B cell (primary cell): ENCODE results near the gene HOXB6. TPM values are rescaled to one million over a fixed set of nuclear protein-coding genes. Genes with fewer than 3 reads are reported as not detected.

Source experiments
- ATAC-seq: fragments of 200-7000 bp; cut with Tn5 transposase; one replicate; pipeline ENCODE4 v1.10.0; 2021; ENCODE audit warnings: low read depth, mild to moderate bottlenecking, moderate number of reproducible peaks, moderate library complexity
- CTCF ChIA-PET: fragments of 350-600 bp; sonication (Branson Sonifier 250); formaldehyde crosslinking; loops from one replicate; lab custom pipeline; 2021; ENCODE audit warnings: antibody characterized with exemption, inconsistent platforms; lab: Charles Lee
- POLR2A ChIA-PET: fragments of 350-600 bp; sonication (Branson Sonifier 250); formaldehyde crosslinking; loops from one replicate; lab custom pipeline; 2021; ENCODE audit warnings: antibody characterized with exemption; lab: Charles Lee
- DNase-seq: peaks from one replicate; pipeline ENCODE4 v3.0.0; 2013
- H2AFZ ChIP-seq: 2 replicates; pipeline ENCODE4 v1.6.1; 2012; ENCODE audit warnings: mild to moderate bottlenecking, low read depth, low read length; ENCODE audit not compliant: insufficient read depth, poor library complexity, severe bottlenecking
- H3K27ac ChIP-seq, 2 donors: 1 replicate in 1 of 2; 2 replicates in 1 of 2; pipeline ENCODE4 v1.5.1; 2012 to 2013; ENCODE audit warnings: low read length in 2 of 2, mild to moderate bottlenecking in 2 of 2, moderate library complexity in 1 of 2
- H3K27me3 ChIP-seq, 4 experiments: fragments of 200-600 bp in 1 of 4; sonication (generic) in 1 of 4; replicated peaks in 1 of 4; 1 replicate in 2 of 4; 2 replicates in 2 of 4; pipeline versions ENCODE4 v1.6.1 to v1.7.0; 2013 to 2016; ENCODE audit warnings: low read length in 3 of 4, mild to moderate bottlenecking in 2 of 4, mixed read lengths in 1 of 4, moderate library complexity in 1 of 4; ENCODE audit not compliant: insufficient read depth in 4 of 4, control insufficient read depth in 3 of 4; ENCODE audit errors: control extremely low read depth in 1 of 4
- H3K36me3 ChIP-seq, 2 experiments: replicated peaks in 1 of 2; 1 replicate in 1 of 2; 2 replicates in 1 of 2; pipeline versions ENCODE4 v1.6.1 to v1.7.1; 2013; ENCODE audit warnings: low read length in 1 of 2; ENCODE audit not compliant: insufficient read depth in 2 of 2, control insufficient read depth in 1 of 2; ENCODE audit errors: control extremely low read depth in 1 of 2, extremely low read depth in 1 of 2
- H3K4me1 ChIP-seq, 2 donors: fragments of 200-600 bp in 1 of 2; sonication (generic) in 1 of 2; 1 replicate in 1 of 2; 2 replicates in 1 of 2; pipeline versions ENCODE4 v1.5.1 to v1.6.1; 2013 to 2017; ENCODE audit warnings: low read length in 2 of 2; ENCODE audit not compliant: control insufficient read depth in 2 of 2, insufficient read depth in 2 of 2
- H3K4me2 ChIP-seq: replicated peaks from 2 replicates; pipeline ENCODE3; 2012; ENCODE audit warnings: mild to moderate bottlenecking, low read depth, low read length; ENCODE audit not compliant: poor library complexity, severe bottlenecking
- H3K4me3 ChIP-seq, 5 experiments: fragments of 200-600 bp in 1 of 5; sonication (generic) in 1 of 5; 1 replicate in 3 of 5; 2 replicates in 2 of 5; pipeline versions ENCODE4 v1.5.1 to v1.7.0; 2011 to 2016; ENCODE audit warnings: low read length in 4 of 5, mild to moderate bottlenecking in 4 of 5, low read depth in 2 of 5, control low read depth in 1 of 5, moderate library complexity in 1 of 5; ENCODE audit not compliant: insufficient read depth in 1 of 5; ENCODE audit errors: control extremely low read depth in 1 of 5, extremely low read depth in 1 of 5
- H3K79me2 ChIP-seq: fragments of 200-600 bp; sonication (generic); one replicate; pipeline ENCODE4 v1.6.0; 2016; ENCODE audit warnings: low read length; ENCODE audit not compliant: control insufficient read depth, insufficient read depth
- H3K9ac ChIP-seq: fragments of 200-600 bp; sonication (generic); 2 replicates; pipeline ENCODE4 v1.6.1; 2017; ENCODE audit warnings: mild to moderate bottlenecking, low read length, moderate library complexity
- H3K9me3 ChIP-seq, 3 donors: one replicate each; pipeline versions ENCODE4 v1.6.1 to v1.7.1; 2013; ENCODE audit warnings: low read length in 2 of 3; ENCODE audit not compliant: control insufficient read depth in 2 of 3, insufficient read depth in 1 of 3; ENCODE audit errors: control extremely low read depth in 1 of 3
- H4K20me1 ChIP-seq: 2 replicates; pipeline ENCODE4 v1.6.0; 2012; ENCODE audit warnings: mild to moderate bottlenecking, low read length; ENCODE audit not compliant: insufficient read depth, control insufficient read depth, poor library complexity, severe bottlenecking
- H3K27ac Mint-ChIP-seq: one replicate; pipeline ENCODE4 v1.8.0; 2021; ENCODE audit warnings: mixed read lengths
- H3K27me3 Mint-ChIP-seq: one replicate; pipeline ENCODE4 v1.8.0; 2021; ENCODE audit warnings: mixed read lengths
- H3K4me1 Mint-ChIP-seq: one replicate; pipeline ENCODE4 v1.8.0; 2021; ENCODE audit warnings: mixed read lengths
- H3K4me3 Mint-ChIP-seq: one replicate; pipeline ENCODE4 v1.8.0; 2021; ENCODE audit warnings: mixed read lengths
- H3K9me3 Mint-ChIP-seq: one replicate; pipeline ENCODE4 v1.8.0; 2022; ENCODE audit warnings: mixed read lengths; ENCODE audit not compliant: insufficient read depth
- EZH2 ChIP-seq: IDR thresholded peaks from 2 replicates; pipeline ENCODE4 v1.6.1; 2012; ENCODE audit warnings: borderline replicate concordance, low read depth, mild to moderate bottlenecking, moderate library complexity, low read length; ENCODE audit not compliant: insufficient read depth, poor library complexity, severe bottlenecking
- WGBS: methylation state at CpG from one replicate; pipeline ENCODE4 v1.1.5; 2013; ENCODE audit warnings: missing lambda C conversion rate; ENCODE audit not compliant: insufficient coverage; 5-methylcytosine and 5-hydroxymethylcytosine counted together
- intact Hi-C: fragments of 100-400 bp; cut with micrococcal nuclease; formaldehyde crosslinking; loops from one replicate; pipeline ENCODE4 v1.10.0; 2022
- polyA plus RNA-seq: library from polyadenylated mRNA; depleted of rRNA; stranded (reverse); fragments of >200 nt; gene quantifications from 2 replicates; pipeline ENCODE4 v1.2.3, GENCODE V29; 2012
- total RNA-seq, 2 donors: library from RNA; stranded (reverse); fragments of 120-200 nt in 1 of 2; gene quantifications; 1 replicate in 1 of 2; 2 replicates in 1 of 2; pipeline versions ENCODE4 v1.2.3 to v1.2.4, GENCODE V29; 2013 to 2022
- TF ChIP-seq, protein P1 (sequence below): fragments of 200-600 bp; IDR thresholded peaks from one replicate; pipeline ENCODE4 v1.8.0; 2022; ENCODE audit warnings: antibody characterized with exemption, mild to moderate bottlenecking

The HOXB6 gene
- total and polyA plus RNA-seq, 2 donors (not counting 1 experiment from before 2014, with no cell fraction given) = 0.10 TPM; not detected in 1

DNA sequence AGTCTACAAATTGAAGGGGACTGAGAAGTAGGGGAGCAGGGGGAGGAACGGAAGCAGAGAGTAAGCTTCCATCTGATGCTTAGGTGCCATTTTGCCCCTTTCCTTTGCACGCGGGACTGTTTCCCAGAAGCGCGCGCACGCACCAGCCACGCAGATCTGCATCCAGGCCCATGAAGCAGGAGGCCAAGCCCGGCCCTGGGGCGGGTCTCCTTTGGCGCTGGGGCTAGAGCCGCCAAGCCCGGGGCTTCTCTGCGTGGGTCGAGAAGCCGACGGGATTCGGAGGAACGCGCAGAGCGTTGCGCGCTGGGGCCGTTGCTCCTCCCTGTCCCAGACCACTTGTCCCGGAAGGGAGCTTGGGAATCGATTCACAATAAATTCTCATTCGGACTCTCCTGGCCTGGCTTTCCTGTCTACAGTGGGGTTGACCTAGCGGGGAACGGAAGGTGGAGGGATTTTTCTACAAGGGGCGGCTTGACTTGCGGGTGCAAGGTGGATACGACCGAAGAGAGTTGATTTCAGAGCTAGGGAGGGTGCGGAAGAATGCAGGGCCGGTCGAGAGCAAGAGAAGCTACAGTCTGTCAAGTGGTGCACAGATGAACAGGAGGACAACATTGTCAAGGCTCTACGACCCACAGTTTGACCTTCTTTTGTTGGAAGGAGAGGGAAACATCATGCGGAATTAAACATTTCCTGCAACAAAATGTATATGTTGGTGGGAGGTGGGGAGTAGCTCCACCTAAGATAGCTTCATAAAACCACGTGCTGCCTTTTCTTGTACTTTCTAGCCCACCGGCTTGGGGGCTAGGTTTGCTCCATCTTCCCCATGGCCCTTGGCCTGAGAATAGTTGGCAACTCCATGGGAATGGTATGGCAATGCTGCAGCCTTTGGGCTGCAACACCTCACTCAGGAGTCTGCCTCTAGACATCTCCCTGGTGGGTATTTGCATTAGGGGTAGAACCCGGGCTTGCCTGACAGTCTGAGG, 16.9 kb upstream of the HOXB6 start:
- peaks cover 0 to 14% (median 0%) of the 10 kb centered on the region in 3 donors for H3K9me3 ChIP-seq
- intact Hi-C loops = no loop called here
- H3K4me2 ChIP-seq = no peak overlapping the region
- H4K20me1 ChIP-seq = no peaks in the 10 kb centered on the region
- peaks cover 31% of the 10 kb centered on the region for H3K4me1 Mint-ChIP-seq
- ChIA-PET POLR2A (no interaction called here), CTCF (interaction anchor here (1.0 to 2.7 kb wide), 7 partner anchors 9 to 547 kb away, joined by 3 to 11 read pairs (median 6); no protein-coding TSS in a partner anchor)
- no peak overlapping the region for H3K27ac Mint-ChIP-seq
- no peak for ATAC-seq
- H3K79me2 ChIP-seq = no peaks in the 10 kb centered on the region
- H3K36me3 ChIP-seq = no peaks in the 10 kb centered on the region
- 90% methylated on average over 40 of the region's 41 CpGs for WGBS
- TF ChIP-seq EZH2 = no peak
- TF ChIP-seq, protein P1, sequence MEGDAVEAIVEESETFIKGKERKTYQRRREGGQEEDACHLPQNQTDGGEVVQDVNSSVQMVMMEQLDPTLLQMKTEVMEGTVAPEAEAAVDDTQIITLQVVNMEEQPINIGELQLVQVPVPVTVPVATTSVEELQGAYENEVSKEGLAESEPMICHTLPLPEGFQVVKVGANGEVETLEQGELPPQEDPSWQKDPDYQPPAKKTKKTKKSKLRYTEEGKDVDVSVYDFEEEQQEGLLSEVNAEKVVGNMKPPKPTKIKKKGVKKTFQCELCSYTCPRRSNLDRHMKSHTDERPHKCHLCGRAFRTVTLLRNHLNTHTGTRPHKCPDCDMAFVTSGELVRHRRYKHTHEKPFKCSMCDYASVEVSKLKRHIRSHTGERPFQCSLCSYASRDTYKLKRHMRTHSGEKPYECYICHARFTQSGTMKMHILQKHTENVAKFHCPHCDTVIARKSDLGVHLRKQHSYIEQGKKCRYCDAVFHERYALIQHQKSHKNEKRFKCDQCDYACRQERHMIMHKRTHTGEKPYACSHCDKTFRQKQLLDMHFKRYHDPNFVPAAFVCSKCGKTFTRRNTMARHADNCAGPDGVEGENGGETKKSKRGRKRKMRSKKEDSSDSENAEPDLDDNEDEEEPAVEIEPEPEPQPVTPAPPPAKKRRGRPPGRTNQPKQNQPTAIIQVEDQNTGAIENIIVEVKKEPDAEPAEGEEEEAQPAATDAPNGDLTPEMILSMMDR = no peak
- H3K27me3 ChIP-seq = peaks cover 0 to 96% (median 65%) of the 10 kb centered on the region in 4 experiments
- no peak overlapping the region for H3K4me3 ChIP-seq
- peaks cover 39 to 45% of the 10 kb centered on the region in 2 donors for H3K4me1 ChIP-seq
- H3K9ac ChIP-seq = no peak overlapping the region
- DNase-seq = no peak
- H3K27me3 Mint-ChIP-seq = peaks cover 74% of the 10 kb centered on the region
- H2AFZ ChIP-seq = no peak overlapping the region
- H3K4me3 Mint-ChIP-seq = no peak overlapping the region
- no peaks in the 10 kb centered on the region for H3K9me3 Mint-ChIP-seq
- H3K27ac ChIP-seq = no peak overlapping the region
